ENCODE results near the gene ZC3H12D. TPM values are rescaled to one million over a fixed set of nuclear protein-coding genes. Genes with fewer than 3 reads are reported as not detected.
"Not testable (repeated sequence)": the region's sequence is repeated elsewhere in the genome, so short reads cannot be mapped to it uniquely, and the experiment has no call there.

ZC3H12D gene
- total RNA-seq, 2 donors from 2014 or later: 2.1 to 16.0 TPM

DNA sequence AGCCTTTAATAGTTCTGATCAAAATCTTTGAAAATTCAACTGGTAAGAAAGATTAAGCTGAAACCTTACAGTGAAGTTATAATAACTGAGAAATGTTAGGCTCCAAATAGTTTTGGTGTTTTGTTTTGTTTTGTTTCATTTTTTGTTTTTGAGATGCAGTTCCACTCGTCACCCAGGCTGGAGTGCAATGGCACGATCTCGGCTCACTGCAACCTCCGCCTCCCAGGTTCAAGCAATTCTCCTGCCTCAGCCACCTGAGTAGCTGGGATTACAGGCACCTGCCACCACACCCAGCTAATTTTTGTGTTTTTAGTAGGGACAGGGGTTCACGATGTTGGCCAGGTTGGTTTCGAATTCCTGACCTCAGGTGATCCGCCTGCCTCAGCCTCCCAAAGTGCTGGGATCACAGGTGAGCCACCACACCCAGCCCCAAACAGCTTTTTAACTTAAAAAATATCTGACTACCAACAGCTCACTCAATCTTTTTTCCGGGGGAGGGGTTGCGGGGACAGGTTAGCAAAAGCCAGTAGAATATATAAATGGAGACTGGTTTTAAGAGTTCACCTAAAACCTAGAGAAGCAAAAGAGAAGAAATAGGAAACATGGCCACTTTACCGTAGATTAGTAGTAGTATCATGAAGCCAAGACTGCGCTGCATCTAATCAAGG is 10.7 kb upstream of the ZC3H12D start:
- Mint-ChIP-seq H3K27ac (peak overlapping the region; percentile 64 to 72), H3K4me1 (ENCODE audit: low read depth in 2 of 2) (peaks cover 2 to 29% of the 10 kb centered on the region in 2 donors), H3K4me3 (peak overlapping the region; percentile 74)
- not testable (repeated sequence) for ATAC-seq; DNase-seq (ENCODE audit: low spot score); H3K36me3 Mint-ChIP-seq; H3K9me3 Mint-ChIP-seq; H3K27me3 Mint-ChIP-seq

- peak overlapping the region; percentile 74 for H3K4me3 Mint-ChIP-seq
- not testable (repeated sequence) for H3K27me3 Mint-ChIP-seq; DNase-seq (ENCODE audit: low spot score); H3K9me3 Mint-ChIP-seq; H3K36me3 Mint-ChIP-seq
- H3K4me1 Mint-ChIP-seq (ENCODE audit: low read depth in 2 of 2): peaks cover 2 to 29% of the 10 kb centered on the region in 2 donors
- H3K27ac Mint-ChIP-seq: peak overlapping the region; percentile 64 to 72
- peak; percentile 70 to 90 for ATAC-seq
Observed at GRCh38 chr6:149494810-149495209, 10.0 kb upstream of the ZC3H12D start.

DNA sequence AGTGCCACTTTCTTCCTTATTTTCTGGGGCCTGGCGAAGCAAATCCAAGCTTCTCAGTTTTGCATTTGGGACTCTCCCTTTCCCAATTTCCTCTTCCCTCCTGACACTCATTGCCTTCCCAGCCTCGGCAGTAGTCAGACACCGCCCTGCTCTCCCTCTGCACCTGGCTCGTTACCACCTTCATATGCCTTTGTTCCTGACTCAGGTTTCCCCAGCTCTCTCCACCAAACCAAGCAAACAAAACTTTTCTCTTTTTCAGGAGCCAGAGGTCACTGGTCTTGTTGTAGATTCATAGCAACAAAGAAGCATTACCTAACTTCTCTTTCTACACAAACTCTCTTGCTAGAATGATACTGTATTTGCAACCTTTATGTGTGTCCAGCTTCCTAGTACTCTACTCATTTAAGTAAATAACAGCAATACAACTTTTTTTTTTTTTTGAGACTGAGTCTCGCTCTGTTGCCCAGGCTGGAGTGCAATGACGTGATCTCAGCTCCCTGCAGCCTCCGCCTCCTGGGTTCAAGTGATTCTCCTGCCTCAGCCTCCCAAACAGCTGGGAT is 9.0 kb upstream of the ZC3H12D start:
- H3K4me3 Mint-ChIP-seq: no peak overlapping the region
- H3K27me3 Mint-ChIP-seq: no peaks in the 10 kb centered on the region
- H3K36me3 Mint-ChIP-seq: no peaks in the 10 kb centered on the region
- DNase-seq (ENCODE audit: low spot score) (no peak), ATAC-seq (no peak)
- no peaks in the 10 kb centered on the region for H3K9me3 Mint-ChIP-seq
- H3K4me1 Mint-ChIP-seq (ENCODE audit: low read depth in 2 of 2): peaks cover 2 to 29% of the 10 kb centered on the region in 2 donors
- peak overlapping the region; percentile 64 to 72 for H3K27ac Mint-ChIP-seq

- peaks cover 2 to 29% of the 10 kb centered on the region in 2 donors for H3K4me1 Mint-ChIP-seq (ENCODE audit: low read depth in 2 of 2)
- H3K27me3 Mint-ChIP-seq: no peaks in the 10 kb centered on the region
- no peak for DNase-seq (ENCODE audit: low spot score)
- no peak overlapping the region for H3K4me3 Mint-ChIP-seq
- no peaks in the 10 kb centered on the region for H3K9me3 Mint-ChIP-seq
- H3K36me3 Mint-ChIP-seq: no peaks in the 10 kb centered on the region
- no peak for ATAC-seq
- H3K27ac Mint-ChIP-seq: no peak overlapping the region
Observed at GRCh38 chr6:149492798-149493343, 8.1 kb upstream of the ZC3H12D start.

GRCh38 chr6:149489967-149490366 is 5.2 kb upstream of the ZC3H12D start:
- DNase-seq (ENCODE audit: low spot score) (no peak), ATAC-seq (no peak)
- Mint-ChIP-seq H3K27ac (no peak overlapping the region), H3K9me3 (no peaks in the 10 kb centered on the region), H3K4me1 (ENCODE audit: low read depth in 2 of 2) (peaks cover 5 to 21% of the 10 kb centered on the region in 2 donors), H3K36me3 (no peaks in the 10 kb centered on the region), H3K4me3 (no peak overlapping the region), H3K27me3 (no peaks in the 10 kb centered on the region)

DNA sequence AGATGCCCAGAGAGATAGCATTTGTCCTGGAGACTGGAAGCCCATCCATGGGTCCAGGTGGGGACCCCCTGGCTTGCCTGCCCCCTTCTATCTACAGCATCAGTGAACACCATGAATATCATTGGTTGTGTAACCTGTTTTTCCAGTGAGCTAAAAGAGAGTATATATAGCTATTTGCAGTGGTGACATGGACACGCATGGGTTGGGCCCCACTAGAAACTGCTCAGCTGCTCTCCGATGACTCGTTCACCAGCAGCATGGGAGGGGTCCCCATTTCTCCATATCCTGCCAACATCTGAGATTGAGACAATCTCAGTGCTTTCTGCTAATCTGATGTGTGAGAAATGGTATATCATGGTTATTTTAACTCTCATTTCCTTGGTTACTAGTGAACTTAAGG is 4.0 kb upstream of the ZC3H12D start:
- H3K27me3 Mint-ChIP-seq: no peaks in the 10 kb centered on the region
- peaks cover 10 to 20% of the 10 kb centered on the region in 2 donors for H3K4me1 Mint-ChIP-seq (ENCODE audit: low read depth in 2 of 2)
- no peak for DNase-seq (ENCODE audit: low spot score)
- H3K36me3 Mint-ChIP-seq: no peaks in the 10 kb centered on the region
- H3K9me3 Mint-ChIP-seq: no peaks in the 10 kb centered on the region
- H3K4me3 Mint-ChIP-seq: no peak overlapping the region
- ATAC-seq: no peak
- H3K27ac Mint-ChIP-seq: no peak overlapping the region

DNA sequence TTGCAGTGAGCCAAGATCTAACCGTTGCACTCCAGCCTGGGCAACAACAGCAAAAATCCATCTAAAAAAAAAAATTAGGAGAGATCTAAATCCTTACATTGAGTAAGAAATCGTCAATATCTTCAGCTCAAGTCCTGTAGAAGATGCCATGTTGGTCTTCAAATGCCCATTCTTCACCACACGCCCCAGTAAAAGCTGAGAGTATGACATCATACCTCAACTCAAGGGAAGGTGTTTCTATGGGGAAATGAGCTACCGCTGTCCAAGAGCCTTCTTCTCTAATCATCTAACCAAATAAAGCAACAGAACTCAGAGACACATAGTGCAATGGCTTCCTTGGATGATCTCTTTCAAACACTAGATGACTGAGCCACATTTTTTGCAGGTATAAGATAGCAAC is 2.5 kb upstream of the ZC3H12D start:
- DNase-seq (ENCODE audit: low spot score) (no peak), ATAC-seq (no peak)
- H3K27me3 Mint-ChIP-seq: no peaks in the 10 kb centered on the region
- H3K27ac Mint-ChIP-seq: no peak overlapping the region
- H3K4me1 Mint-ChIP-seq (ENCODE audit: low read depth in 2 of 2): peaks cover 16 to 25% of the 10 kb centered on the region in 2 donors
- no peaks in the 10 kb centered on the region for H3K9me3 Mint-ChIP-seq
- no peak overlapping the region for H3K4me3 Mint-ChIP-seq
- H3K36me3 Mint-ChIP-seq: no peaks in the 10 kb centered on the region

DNA sequence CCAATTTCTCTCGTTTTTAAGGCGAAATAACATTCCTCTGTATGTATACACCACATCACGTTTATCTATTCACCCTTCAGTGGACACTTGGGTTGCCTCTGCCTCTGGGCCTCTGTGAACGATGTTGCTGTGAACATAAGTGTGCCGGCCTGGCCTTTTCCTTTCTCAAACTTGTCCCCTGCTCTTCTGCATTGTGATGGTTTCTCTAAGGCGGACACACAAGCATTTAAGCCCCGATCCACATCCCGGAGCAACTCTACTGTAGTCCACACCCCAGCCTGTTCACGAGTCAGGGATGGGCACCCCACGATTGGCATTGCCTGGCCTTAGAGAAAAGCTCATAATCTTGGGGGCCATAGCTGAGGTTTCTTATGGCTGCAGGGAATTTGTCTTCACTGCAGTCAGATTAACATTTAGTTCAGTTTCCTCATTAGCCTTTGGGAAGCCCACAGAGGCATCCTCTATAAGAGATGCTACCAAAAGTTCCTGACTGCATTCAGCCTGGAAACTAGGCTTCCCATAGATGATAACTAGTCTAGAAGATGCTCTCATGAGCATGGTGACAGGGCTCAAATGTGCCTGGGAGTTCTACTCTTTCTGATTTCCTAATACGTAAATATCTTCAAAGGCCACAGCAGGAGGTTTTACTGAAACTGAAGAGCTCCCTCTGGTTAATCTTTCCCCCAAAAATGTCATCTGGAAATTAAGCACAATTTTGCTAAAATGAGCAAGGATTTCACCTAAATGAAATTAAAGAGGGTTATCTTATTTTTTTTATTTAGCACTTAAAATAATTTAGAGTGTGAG is 762 bp downstream of the ZC3H12D start:
- H3K4me1 Mint-ChIP-seq (ENCODE audit: low read depth in 2 of 2): peaks cover 23 to 38% of the 10 kb centered on the region in 2 donors
- DNase-seq (ENCODE audit: low spot score) (no peak), ATAC-seq (no peak)
- H3K27me3 Mint-ChIP-seq: peaks cover 0 to 10% of the 10 kb centered on the region in 2 donors
- H3K27ac Mint-ChIP-seq: peak overlapping the region; percentile 85 to 91
- H3K36me3 Mint-ChIP-seq: no peaks in the 10 kb centered on the region
- H3K9me3 Mint-ChIP-seq: no peaks in the 10 kb centered on the region
- H3K4me3 Mint-ChIP-seq: peak overlapping the region; percentile 92

DNA sequence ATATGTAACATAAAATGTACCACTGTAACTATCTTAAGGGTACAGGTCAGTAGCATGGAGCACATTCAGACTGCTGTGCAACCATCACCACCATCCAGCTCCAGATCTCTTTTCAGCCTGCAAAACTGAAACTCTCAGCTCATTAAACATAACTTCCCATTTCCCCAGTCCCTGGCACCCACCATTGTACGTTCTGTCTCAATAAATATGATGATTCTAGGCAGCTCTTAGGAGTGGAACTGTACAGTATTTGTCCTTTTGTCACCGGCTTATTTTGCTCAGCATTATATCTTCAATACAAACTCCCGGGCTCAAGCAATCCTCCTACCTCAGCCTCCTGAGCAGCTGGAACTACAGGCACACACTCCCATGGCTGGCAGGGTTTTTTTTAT is 1.5 kb downstream of the ZC3H12D start:
- DNase-seq (ENCODE audit: low spot score): no peak
- peaks cover 0 to 10% of the 10 kb centered on the region in 2 donors for H3K27me3 Mint-ChIP-seq
- H3K4me3 Mint-ChIP-seq: peak overlapping the region; percentile 92
- no peak for ATAC-seq
- no peaks in the 10 kb centered on the region for H3K9me3 Mint-ChIP-seq
- peaks cover 23 to 43% of the 10 kb centered on the region in 2 donors for H3K4me1 Mint-ChIP-seq (ENCODE audit: low read depth in 2 of 2)
- peak overlapping the region; percentile 85 to 91 for H3K27ac Mint-ChIP-seq
- no peaks in the 10 kb centered on the region for H3K36me3 Mint-ChIP-seq

DNA sequence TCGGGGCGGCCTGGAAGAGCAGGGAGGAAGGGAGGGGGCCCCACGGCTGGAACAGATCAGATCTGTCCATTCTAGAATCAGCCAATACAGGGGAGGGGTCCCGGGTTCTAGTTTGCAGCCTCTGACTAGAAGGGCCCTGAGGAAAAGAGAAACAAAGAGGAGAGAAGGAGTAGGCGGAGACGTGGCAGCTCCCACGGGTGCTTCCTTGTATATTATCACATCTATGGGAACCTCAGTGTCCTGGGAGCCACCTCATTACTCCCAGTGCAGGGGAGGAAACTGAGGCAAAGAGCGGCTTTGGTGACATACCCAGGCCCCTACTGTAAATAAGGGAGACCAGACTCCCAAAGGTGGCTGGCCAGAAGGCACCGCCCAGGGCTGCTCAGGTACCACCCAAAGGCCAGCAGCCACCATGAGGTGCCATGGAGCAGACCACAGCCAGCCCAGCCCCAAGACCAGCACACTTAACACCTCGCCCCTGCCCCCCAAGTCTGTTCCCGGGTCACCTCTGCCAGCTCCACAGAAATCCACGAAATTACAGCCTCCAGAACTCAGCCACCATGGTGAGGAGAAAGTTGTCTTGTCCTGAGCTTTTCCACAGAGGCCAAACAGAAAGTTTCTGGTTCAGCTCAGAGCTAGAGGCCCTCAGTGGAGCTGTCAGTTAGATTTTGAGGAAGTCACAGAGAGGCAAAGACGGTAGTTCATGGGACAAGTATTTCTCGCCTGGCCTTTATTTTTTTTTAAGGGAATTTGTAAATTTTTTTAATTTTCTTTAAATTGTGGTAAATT is 2.1 kb downstream of the ZC3H12D start:
- Mint-ChIP-seq H3K4me1 (ENCODE audit: low read depth in 2 of 2) (peaks cover 23 to 43% of the 10 kb centered on the region in 2 donors), H3K27me3 (peaks cover 0 to 10% of the 10 kb centered on the region in 2 donors), H3K27ac (peak overlapping the region; percentile 85 to 91), H3K4me3 (peak overlapping the region; percentile 92), H3K36me3 (no peaks in the 10 kb centered on the region), H3K9me3 (no peaks in the 10 kb centered on the region)
- ATAC-seq (no peak), DNase-seq (ENCODE audit: low spot score) (no peak)

- DNase-seq (ENCODE audit: low spot score): no peak
- Mint-ChIP-seq H3K4me3 (peak overlapping the region; percentile 92), H3K36me3 (no peaks in the 10 kb centered on the region), H3K27me3 (peaks cover 0 to 10% of the 10 kb centered on the region in 2 donors), H3K27ac (peak overlapping the region; percentile 73 to 91), H3K9me3 (no peaks in the 10 kb centered on the region), H3K4me1 (ENCODE audit: low read depth in 2 of 2) (peaks cover 23 to 43% of the 10 kb centered on the region in 2 donors)
- ATAC-seq: no peak
Observed at GRCh38 chr6:149480502-149481280, 4.1 kb downstream of the ZC3H12D start.

DNA sequence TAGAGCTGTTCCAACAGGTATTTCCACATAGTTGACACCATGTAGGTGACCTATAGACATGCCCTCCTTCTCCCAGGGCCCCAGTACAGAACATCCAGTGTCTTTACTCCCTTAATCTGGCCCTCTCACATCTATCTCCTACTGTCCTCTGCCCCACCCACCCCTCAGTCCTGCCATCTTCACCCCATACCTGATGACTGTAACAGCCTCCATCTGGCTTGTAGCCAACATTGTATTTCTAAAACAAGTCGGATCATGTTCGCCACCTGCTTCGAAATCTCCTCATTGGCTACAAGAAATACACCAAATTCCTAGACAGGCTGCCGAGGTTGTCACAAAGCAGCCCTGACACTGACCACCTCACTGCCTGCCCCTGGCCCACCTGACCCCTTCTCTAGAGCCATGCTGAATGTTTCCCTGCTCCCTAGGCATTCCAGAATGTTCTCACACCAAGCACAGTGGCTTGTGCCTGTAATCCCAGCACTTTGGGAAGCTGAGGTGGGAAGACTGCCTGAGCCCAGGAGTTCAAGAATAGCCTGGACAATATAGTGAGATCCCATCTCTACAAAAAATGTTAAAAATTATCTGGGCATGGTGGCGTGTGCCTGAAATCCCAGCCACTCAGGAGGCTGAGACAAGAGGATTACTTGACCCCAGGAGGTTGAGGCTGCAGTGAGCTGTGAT is 6.0 kb downstream of the ZC3H12D start:
- ATAC-seq (no peak), DNase-seq (ENCODE audit: low spot score) (no peak)
- Mint-ChIP-seq H3K4me1 (ENCODE audit: low read depth in 2 of 2) (peaks cover 13 to 32% of the 10 kb centered on the region in 2 donors), H3K9me3 (no peaks in the 10 kb centered on the region), H3K4me3 (no peak overlapping the region), H3K27me3 (peaks cover 0 to 10% of the 10 kb centered on the region in 2 donors), H3K36me3 (no peaks in the 10 kb centered on the region), H3K27ac (no peak overlapping the region)

Measured in natural killer cell treated with Interleukin-12 subunit alpha and Interleukin-12 subunit beta and Interleukin-15 and Interleukin-18, amount 100 ng/mL, for 72 hours (primary cell).